ENCODE data around the gene GNG11.

GRCh38 chr7:93921186-93921585 is 349 bp upstream of the GNG11 start:
- no peak for TF ChIP-seq CTCF (IDR thresholded peaks at IDR 0.05)
- no peak for TF ChIP-seq POLR2AphosphoS5 (IDR thresholded peaks at IDR 0.05)
